Nucleus accumbens (tissue), 56 donors: Measurements from ENCODE around the gene NAALADL2.

ENCODE experiments used
- DNase-seq, 56 donors: peaks; one replicate each; lab custom pipeline; 2025; lab: John Stamatoyannopoulos, UW

NAALADL2 gene

GRCh38 chr3:175704366-175705055, 845.4 kb downstream of the NAALADL2 start:
- DNase-seq = no peak

GRCh38 chr3:175713268-175713667, 854.1 kb downstream of the NAALADL2 start:
- no peak for DNase-seq

GRCh38 chr3:175716446-175716845, 857.3 kb downstream of the NAALADL2 start:
- no peak for DNase-seq

- no peak for DNase-seq
Observed at GRCh38 chr3:175726228-175726627, 867.1 kb downstream of the NAALADL2 start.

- no peak for DNase-seq
Observed at GRCh38 chr3:175728566-175728965, 869.4 kb downstream of the NAALADL2 start.

GRCh38 chr3:175729466-175729865, 870.3 kb downstream of the NAALADL2 start:
- DNase-seq = no peak

GRCh38 chr3:175731543-175731942, 872.4 kb downstream of the NAALADL2 start:
- no peak for DNase-seq

GRCh38 chr3:175732017-175732416, 872.9 kb downstream of the NAALADL2 start:
- no peak for DNase-seq

GRCh38 chr3:175735866-175736265, 876.7 kb downstream of the NAALADL2 start:
- DNase-seq = no peak

GRCh38 chr3:175737646-175738572, 878.8 kb downstream of the NAALADL2 start:
- no peak for DNase-seq

- DNase-seq = no peak
Observed at GRCh38 chr3:175741951-175742350, 882.8 kb downstream of the NAALADL2 start.

- DNase-seq = no peak
Observed at GRCh38 chr3:175743733-175744400, 884.7 kb downstream of the NAALADL2 start.

- no peak for DNase-seq
Observed at GRCh38 chr3:175746308-175746707, 887.2 kb downstream of the NAALADL2 start.

- no peak for DNase-seq
Observed at GRCh38 chr3:175748087-175748730, 889.1 kb downstream of the NAALADL2 start.

- no peak for DNase-seq
Observed at GRCh38 chr3:175749981-175750380, 890.8 kb downstream of the NAALADL2 start.

GRCh38 chr3:175751089-175751488, 892.0 kb downstream of the NAALADL2 start:
- DNase-seq = no peak

GRCh38 chr3:175763948-175764347, 904.8 kb downstream of the NAALADL2 start:
- DNase-seq = no peak

GRCh38 chr3:175764722-175765121, 905.6 kb downstream of the NAALADL2 start:
- DNase-seq = no peak

GRCh38 chr3:175770426-175770825, 911.3 kb downstream of the NAALADL2 start:
- DNase-seq = no peak

- DNase-seq = no peak
Observed at GRCh38 chr3:175777495-175777894, 918.4 kb downstream of the NAALADL2 start.

GRCh38 chr3:175777965-175778364, 918.8 kb downstream of the NAALADL2 start:
- no peak for DNase-seq
